ENCODE data around the gene MAGEA9B. TPM values are rescaled to one million over a fixed set of nuclear protein-coding genes. Genes with fewer than 3 reads are reported as not detected.

Gene MAGEA9B
- total RNA-seq, 1 donor from 2014 or later: not detected

Other genes with a start within 250 kb of the MAGEA9B start
- gene IDS, start 82.2 kb downstream of the MAGEA9B start, total RNA-seq: 88.6 TPM
- gene EOLA1, start 46.4 kb downstream of the MAGEA9B start, total RNA-seq: 19.8 TPM
- not detected for gene HSFX3, start 37.5 kb downstream of the MAGEA9B start, total RNA-seq
- gene HSFX2, start 7.9 kb upstream of the MAGEA9B start, total RNA-seq: not detected
- gene TMEM185A, start 44.3 kb upstream of the MAGEA9B start, total RNA-seq: 19.9 TPM
- not detected for gene MAGEA11, start 124.6 kb upstream of the MAGEA9B start, total RNA-seq
- 2.2 TPM for gene HSFX1, start 186.6 kb upstream of the MAGEA9B start, total RNA-seq
- not detected for gene MAGEA9, start 194.5 kb upstream of the MAGEA9B start, total RNA-seq

Measured in lower lobe of right lung (tissue), 1 donor.